ENCODE measurements around the gene CNIH3.
"Not testable (repeated sequence)": the region's sequence is repeated elsewhere in the genome, so short reads cannot be mapped to it uniquely, and the experiment has no call there.

Gene CNIH3

GRCh38 chr1:224687465-224687864, 71.3 kb downstream of the CNIH3 start:
- DNase-seq (ENCODE audit: low read depth in 2 of 2), result no peak

- DNase-seq (ENCODE audit: low read depth in 2 of 2), result no peak
Measured at GRCh38 chr1:224689374-224689773, 73.3 kb downstream of the CNIH3 start.

GRCh38 chr1:224690576-224690975, 74.5 kb downstream of the CNIH3 start:
- no peak for DNase-seq (ENCODE audit: low read depth in 2 of 2)

GRCh38 chr1:224691148-224691925, 75.2 kb downstream of the CNIH3 start:
- DNase-seq (ENCODE audit: low read depth in 2 of 2), result no peak

GRCh38 chr1:224694969-224695368, 78.9 kb downstream of the CNIH3 start:
- DNase-seq (ENCODE audit: low read depth in 2 of 2), result no peak

GRCh38 chr1:224696021-224696420, 79.9 kb downstream of the CNIH3 start:
- DNase-seq (ENCODE audit: low read depth in 2 of 2), result no peak

- DNase-seq (ENCODE audit: low read depth in 2 of 2), result no peak
Measured at GRCh38 chr1:224696891-224697765, 81.0 kb downstream of the CNIH3 start.

- DNase-seq (ENCODE audit: low read depth in 2 of 2), result no peak
Measured at GRCh38 chr1:224698015-224698451, 81.9 kb downstream of the CNIH3 start.

- DNase-seq (ENCODE audit: low read depth in 2 of 2), result no peak
Measured at GRCh38 chr1:224700918-224701531, 84.9 kb downstream of the CNIH3 start.

- DNase-seq (ENCODE audit: low read depth in 2 of 2), result no peak
Measured at GRCh38 chr1:224703702-224704101, 87.6 kb downstream of the CNIH3 start.

GRCh38 chr1:224704107-224704735, 88.1 kb downstream of the CNIH3 start:
- no peak for DNase-seq (ENCODE audit: low read depth in 2 of 2)

GRCh38 chr1:224705578-224705977, 89.5 kb downstream of the CNIH3 start:
- no peak for DNase-seq (ENCODE audit: low read depth in 2 of 2)

- DNase-seq (ENCODE audit: low read depth in 2 of 2), result no peak
Measured at GRCh38 chr1:224707843-224708725, 92.0 kb downstream of the CNIH3 start.

- no peak for DNase-seq (ENCODE audit: low read depth in 2 of 2)
Measured at GRCh38 chr1:224710196-224710595, 94.1 kb downstream of the CNIH3 start.

- DNase-seq (ENCODE audit: low read depth in 2 of 2), result not testable (repeated sequence)
Measured at GRCh38 chr1:224711231-224711756, 95.2 kb downstream of the CNIH3 start.

- no peak for DNase-seq (ENCODE audit: low read depth in 2 of 2)
Measured at GRCh38 chr1:224711876-224712275, 95.8 kb downstream of the CNIH3 start.

- no peak for DNase-seq (ENCODE audit: low read depth in 2 of 2)
Measured at GRCh38 chr1:224713228-224713627, 97.1 kb downstream of the CNIH3 start.

- DNase-seq (ENCODE audit: low read depth in 2 of 2), result no peak
Measured at GRCh38 chr1:224714553-224714952, 98.4 kb downstream of the CNIH3 start.

- no peak for DNase-seq (ENCODE audit: low read depth in 2 of 2)
Measured at GRCh38 chr1:224718470-224719053, 102.4 kb downstream of the CNIH3 start.

GRCh38 chr1:224719716-224720115, 103.6 kb downstream of the CNIH3 start:
- no peak for DNase-seq (ENCODE audit: low read depth in 2 of 2)

All from stimulated activated CD8-positive, alpha-beta memory T cell treated with anti-CD3 and anti-CD28 coated beads, Interleukin-2, amount 100 ng/mL, for 48 hours (primary cell).